T follicular helper cell (primary cell): ENCODE data around the gene POLG.

Source experiments
- DNase-seq: peaks from one replicate; pipeline ENCODE4 v3.0.0-alpha.2; 2020; ENCODE audit warnings: low read depth

Gene POLG

DNA sequence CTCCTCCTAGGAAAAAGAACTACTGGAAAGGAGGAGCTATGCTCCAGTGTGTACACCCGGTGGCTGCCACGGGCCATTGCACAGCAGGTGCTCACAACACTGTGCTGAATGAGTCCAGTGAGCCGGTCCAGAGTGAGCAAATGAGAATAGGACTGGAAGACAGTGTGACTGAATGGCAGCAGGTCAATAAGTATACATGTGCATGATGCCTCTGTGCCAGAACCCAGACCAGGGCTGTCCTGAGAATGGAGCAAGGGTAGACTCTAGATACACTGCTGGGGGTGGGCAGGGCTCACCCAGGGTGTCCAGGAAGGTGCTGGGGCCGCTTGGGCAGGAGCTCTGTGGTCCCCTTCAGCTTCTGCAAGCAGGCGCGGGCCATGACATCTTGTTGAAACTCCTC, 8.3 kb downstream of the POLG start:
- DNase-seq = no peak

DNA sequence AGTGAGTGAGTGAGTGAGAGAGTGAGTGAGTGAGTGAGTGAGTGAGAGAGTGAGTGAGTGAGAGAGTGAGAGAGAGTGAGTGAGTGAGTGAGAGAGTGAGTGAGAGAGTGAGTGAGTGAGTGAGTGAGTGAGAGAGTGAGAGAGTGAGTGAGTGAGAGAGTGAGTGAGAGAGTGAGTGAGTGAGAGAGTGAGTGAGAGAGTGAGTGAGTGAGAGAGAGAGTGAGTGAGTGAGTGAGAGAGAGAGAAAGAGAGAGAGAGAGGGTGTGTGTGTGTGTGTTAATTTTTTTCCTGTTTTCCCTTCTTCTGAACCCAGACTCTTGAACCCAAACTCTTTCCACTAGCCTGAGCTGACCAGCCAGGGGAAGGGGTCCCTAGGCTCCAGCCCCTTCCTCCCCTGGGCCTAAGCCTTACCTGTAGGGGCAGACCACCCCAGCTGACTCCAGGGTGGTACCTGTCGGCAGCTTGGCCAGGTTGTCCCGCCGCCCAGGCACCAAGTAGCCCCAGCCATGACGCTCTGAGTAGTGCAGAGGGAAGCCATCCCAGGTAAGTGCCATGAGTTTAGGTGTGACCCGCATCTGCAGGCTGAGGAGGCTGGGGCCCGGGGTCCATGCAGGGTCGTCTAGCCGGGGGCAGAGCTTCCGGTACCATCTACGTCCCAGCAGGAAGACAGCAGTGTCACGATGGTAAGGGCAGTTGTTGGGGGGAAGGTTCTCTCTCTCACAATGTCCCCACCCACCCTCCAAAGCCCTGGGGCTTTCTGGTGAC, 9.4 kb downstream of the POLG start:
- no peak for DNase-seq

DNA sequence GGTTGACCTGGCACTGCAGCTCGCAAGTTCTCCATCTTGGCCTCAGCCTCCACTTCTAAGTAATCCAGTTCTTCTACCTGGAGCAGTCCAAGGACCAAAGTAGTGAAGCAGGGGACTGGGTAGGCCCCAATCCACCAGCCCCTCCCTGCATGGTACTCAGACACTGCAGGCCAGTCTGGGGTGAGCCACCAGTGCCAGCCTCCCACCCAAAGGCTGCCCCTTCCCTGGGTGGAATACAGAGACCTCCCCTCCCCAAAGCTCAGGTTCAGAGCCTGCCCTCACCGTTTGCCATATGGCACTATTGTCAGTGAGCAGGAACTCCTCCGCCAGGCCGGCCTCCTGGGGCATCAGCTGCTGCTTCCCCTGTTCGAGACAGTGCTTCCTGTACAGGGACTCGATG, 10.8 kb downstream of the POLG start:
- no peak for DNase-seq

DNA sequence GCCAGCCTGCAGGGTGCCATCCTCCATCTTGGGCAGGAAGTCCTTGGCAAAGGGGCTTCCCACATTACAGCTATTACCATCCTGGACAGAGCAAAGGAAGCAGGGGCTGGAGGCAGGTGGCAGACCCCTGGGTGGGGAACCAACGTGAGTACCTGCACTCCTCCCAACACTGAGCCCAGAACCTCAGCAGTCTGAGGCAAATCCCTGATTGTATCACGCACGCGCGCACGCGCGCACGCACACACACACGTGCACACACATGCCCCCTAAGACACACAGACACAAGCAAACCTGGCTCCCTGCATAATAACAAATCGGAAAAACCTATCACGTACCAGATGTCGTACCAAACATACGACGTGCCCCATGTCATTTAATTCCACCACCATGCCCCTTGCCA, 11.8 kb downstream of the POLG start:
- no peak for DNase-seq

DNA sequence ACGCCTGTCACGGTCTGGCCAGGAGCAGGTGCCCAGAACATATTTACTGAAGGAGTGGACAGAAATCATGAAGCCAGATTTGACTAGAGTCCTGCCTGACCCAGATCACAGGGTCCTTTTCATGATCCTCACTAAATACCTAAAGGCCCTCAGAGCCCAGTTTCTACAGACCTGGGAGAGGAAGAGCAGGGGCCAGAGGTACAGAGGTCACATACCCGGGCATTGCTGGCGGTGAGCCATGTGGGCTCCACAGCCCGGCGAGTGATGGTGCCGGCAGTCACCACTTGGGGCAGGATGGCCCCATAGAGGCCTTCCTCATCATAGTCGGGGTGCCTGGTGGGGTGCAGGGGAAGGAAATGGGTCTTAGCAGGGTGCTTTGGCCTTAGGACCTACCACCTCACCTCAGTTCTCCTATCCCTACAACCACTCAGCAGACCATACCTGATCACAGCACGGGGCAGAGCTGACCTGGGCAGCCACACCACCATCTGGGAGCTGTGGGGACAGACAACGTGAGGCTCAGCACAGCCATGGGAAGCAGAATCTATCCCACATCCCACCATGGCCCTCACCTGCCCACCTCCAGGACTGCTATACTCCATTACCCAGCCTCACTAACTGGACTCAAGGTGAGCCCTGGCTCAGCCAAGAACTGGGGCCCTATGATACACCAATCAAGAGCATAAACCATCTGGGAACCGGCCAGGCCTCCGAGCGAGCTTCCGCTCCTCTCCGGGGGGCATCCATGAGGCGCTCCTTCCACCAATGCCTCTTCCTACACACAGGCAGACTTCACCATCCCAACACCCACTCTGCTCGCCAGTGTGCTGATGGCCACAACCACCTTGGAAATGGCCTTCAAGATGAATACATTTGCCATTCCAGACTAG, 12.9 kb downstream of the POLG start:
- DNase-seq = no peak

DNA sequence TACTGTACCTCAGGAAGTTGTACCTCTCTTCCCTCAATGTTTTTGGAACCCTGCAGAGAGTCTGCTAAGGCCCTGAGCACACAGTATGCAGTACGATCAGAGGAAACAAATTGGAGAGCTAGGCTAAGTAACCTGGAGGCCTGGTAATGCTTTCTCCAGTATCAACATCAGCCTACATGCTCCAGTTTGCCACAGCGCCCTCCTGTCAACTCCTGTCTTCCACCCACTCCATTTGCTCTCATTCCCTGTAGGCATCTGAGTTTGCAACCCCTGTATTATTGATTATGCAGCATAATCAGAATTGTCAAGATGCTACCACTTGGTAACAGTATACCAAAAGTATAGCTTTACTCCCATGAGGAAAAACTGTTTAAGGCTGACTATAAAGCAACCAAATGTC, 14.4 kb downstream of the POLG start:
- no peak for DNase-seq

DNA sequence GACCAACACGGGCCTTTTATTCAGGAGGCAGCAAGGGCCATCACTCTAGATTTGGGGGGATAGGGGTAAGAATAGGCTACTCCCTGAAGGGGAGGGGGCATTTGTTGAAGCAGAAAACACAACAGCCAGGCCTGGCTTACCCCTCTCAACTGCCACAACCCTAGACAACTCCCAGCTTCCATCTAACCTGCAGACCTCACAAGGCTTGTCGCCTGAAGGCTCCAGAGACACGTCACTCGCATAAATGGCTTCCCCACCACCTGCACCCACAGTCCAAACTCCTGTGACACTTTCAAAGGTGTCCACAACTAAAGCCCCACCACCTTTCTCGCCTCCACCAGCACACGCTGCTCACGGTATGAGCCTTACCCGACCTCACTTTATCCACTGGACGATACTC, 14.9 kb downstream of the POLG start:
- DNase-seq = no peak

DNA sequence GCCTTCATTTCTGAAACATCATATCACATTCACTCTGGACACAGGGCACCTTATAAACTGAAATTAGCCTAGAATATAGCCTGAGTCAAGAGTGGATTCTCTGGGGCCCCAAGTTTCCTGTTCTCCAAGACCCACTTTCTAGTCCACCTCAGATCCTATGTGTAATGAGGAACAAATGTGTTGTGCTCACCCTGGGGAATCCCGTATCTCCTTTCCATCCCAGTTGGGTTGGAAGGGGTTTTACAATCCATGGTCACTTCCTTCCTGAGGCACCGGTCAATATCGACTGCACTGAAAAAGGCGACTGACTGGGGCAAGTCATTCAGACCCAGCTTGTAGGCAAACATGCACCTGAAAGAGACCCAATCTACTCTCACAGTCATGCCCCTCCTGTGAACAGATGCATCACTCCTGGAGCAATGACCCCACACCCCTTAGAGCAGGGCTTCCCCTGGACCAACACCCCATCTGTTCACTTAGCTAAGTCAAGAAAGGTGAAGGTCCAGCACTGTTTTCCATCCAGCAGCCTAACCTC, 17.4 kb downstream of the POLG start:
- DNase-seq = no peak

DNA sequence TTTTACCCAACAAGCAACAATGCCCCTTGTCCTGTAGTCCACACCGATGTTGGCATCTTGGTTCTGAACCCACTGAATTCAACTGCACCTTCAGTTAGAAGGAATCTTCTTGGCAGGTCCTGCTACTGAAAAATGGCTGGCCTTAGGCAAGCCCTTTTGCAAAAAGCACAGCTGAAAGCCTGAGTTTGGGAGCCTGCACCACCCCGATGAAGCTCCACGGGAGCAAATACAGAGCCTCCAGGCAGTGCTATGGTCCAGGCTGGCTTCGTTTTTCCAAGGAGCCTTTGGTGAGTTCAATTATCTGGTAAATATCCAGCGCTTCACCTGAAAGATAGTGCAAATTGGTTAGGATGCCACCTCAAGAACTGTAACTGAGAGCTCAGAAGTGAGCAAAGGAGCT, 18.1 kb downstream of the POLG start:
- DNase-seq = no peak

DNA sequence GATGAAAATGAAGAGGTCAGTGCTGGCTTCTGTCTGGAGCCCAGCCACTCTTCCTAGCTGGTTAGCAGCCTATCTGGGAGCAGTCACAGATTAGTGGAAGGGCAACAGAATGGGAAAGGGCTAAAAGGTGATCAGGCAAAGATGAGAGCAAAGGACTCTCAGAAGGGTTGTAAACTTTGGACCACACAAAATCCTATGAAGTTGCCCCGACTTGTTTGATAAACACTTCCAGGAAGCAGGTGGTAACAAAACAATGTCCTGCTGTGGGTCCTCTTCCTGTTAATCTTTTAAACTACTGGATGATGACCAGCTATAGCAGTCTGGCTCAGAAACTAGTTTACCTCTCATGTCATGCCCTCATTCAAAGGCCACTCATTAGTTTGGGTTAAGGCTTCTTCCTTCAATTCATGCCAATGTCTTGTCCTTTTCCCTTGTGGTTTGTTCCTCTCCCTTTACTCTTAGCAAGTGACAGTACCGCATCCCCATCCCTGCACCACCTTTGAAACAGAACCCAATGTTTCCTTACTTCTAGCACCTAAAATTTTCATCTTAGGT, 19.2 kb downstream of the POLG start:
- no peak for DNase-seq

DNA sequence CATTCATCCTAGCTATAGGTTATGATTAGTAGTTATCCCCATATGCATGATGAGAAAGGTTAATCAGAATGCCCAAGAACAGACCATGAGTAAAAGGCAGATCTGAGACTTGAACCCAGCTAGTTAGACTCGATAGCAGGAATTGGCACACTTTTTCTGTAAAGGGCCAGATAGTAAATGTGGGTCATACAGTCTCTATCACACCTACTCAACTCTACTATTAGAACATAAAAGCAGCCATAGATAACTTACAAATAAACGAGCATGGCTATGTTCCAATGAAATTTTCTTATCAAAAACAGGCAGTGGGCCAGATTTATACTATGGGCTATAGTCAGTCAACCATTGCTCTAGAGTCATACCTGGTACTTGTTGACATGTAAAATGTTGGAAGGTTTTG, 24.6 kb downstream of the POLG start:
- no peak for DNase-seq

DNA sequence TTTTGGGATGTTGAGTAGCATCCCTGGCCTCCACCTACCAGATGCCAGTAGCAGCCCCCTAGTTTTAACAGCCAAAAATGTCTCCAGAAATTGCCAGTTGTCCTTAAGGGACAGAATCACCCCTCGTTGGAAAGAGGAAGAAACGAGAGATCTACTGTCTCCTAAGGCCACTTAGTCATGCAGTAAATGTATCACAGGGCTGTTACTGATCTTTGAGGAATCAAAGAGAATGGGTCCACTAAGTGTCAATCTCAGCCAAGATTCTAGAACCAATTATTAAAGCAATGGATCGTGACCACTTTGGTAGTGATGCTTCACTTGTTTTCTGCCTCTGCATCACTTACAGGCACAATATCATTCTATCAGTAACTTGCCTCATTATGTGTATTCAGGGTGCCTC, 26.4 kb downstream of the POLG start:
- no peak for DNase-seq

DNA sequence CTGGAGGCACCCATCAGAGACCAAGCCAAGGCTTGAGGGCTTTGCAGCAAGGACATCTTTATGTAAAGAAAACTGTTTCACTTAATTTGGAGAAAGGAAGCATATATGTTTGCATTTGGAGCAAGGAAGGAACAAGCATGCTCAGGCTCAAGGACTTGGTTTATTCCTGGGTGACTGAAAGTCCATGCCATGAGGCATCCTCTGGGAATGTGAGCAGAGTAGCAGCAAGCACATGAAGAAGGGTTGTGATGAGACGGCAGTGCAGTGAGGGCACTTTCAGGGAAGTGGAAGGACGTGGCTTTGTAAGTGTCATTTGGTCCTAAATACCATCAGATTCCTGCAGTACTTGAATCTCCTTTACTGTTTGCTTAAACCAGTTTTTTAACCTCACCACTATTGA, 26.8 kb downstream of the POLG start:
- DNase-seq = no peak

DNA sequence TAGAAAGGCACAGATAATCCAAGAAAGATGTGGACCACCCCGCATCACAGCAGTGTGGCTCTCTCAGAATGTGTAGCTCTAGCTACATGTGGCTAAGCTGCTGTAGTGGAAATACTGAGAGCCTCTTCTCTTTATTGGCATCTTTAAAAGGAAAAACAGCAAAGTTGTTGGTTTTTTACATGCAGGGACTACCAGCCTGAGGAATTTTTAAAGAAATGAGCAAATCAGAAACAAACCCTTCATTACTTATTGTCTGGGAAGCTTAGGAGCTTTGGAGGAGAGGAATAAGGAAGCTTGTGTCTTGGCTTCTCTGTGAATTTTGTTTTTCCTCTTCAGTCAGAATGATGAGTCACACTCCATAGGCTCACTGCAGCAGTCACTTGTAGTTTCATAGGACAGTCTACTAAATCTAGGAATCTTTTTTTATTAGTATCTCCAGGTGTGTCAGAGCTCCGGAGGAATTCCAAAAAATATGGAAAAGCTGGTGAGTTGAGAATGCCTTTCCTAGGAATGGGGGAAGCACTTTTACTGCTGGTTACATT, 27.5 kb downstream of the POLG start:
- DNase-seq = no peak

DNA sequence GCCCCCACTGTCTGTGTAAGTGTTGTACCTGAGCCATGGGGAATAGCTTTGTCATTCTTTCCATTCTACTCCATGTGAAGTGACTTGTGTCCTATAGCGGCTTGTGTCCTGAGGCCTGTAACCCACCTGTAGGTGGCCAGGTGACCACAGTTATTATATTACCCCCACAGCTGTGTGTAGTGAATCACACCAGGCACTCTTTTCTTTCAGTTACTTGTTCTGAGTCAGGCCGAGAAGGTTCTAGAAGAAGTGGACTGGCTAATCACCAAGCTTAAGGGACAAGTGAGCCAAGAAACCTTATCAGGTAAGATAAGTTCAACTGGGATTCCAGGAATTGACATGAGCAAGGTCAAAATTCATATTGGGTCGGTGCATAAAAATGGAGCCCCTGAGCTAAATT, 29.2 kb downstream of the POLG start:
- no peak for DNase-seq

DNA sequence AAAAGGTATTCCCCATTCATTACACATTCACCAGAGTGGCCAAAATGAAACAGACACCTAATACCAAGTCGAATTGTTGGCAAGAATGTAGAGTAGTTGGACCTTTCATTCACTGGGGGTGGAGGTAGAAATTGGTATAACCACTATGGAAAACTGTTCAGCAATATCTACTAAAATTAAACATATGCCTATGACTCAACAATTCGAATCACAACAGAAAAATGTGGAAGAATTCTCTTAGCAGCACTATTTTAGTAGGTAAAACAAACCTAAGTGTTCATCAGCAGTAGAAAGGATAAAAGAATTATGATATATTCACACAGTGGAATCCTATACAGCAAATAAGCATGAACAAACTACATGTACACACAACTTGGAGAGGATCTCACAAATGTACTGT, 30.6 kb downstream of the POLG start:
- DNase-seq = no peak

DNA sequence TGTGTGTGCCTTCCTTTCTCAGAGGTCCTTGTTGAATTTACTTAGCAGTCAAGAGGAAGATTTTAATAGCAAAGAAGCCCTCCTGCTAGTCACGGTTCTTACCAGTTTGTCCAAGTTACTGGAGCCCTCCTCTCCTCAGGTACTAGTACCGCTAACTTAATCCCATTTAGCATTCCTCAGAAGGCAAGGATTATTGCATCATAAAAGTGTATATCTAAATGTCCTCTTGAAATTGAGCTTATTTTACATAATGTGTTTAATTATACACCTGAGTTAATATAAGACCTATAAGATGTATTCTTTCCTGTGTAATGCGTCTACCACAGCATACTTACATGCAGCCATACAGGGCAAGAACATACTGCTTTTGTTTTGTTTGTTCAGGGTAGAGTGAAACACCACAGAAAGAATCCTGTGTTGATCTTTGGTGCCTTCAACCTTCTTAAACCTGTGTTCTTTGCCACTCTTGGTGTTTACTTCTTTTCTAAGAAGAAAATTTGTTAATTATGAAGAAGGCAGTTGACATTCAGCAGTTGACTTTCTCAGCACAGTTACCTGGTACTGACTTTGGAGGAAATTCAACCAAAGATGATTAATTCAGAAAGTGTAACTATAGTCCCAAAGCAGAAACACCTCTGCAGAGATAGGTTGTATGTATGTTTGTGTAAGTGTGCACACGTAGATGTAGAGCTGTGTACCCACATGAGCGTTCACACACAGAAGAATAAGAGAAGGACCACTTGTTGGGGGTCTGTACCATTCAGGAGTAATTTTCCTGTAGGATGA, 33.1 kb downstream of the POLG start:
- no peak for DNase-seq

DNA sequence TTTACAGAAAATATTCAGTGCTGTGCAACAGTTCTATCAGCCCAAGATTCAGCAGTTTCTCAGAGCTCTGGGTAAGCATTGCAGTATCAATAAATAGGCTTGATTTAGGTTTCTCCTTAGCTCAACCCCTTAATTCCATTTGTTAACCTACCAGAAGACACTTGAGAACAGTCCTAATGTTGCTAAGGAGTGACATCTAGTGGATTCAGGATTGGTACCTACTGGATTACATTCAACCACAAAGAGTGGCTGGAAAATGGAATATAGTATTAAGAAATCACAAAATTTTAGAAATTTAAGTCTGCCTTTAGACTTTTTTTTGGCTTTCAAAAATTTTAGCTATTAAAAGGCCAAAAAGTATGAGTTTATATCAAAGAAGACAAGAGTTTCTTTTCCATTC, 34.7 kb downstream of the POLG start:
- DNase-seq = no peak

DNA sequence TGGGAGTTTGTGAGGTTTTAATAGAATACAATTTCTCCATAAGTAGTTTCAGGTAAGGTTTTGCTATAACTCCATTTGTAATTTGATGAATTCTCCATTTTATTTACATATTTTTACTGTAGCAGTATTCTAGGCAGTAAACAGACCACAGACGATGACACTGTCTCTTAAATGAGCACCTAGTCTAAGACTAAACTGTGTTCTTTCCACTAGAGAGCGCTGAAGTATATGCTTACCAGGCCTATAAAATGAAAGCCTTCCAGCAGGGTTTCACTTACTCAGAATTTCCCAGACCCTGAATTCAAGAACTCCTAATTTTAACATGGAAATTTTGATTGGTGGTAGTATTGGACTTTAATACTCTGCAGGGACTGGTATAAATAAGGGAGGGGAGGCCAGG, 41.6 kb downstream of the POLG start:
- no peak for DNase-seq

DNA sequence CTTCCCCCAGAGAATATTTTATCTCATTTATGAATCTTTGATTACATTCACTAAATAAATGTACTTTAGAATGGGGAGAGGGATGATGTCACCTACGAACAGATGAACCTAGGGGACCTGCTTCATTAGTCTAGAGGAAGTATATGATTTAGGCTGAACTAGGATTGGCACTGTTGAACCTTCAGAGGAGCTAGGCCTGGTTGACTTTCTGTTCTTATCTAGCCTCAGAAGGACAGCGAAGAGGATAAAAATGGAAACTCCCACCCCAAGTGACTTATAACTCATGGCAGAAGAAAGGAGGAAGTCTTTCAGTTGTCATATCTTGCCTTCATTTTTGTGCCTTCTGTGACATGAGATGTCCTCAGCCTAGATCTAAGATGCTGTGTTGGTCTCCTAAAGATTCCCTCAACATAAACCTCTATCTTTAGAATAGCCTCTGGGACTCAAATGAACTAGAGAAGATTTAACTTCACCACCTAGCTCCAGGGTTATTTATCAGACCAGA, 42.6 kb downstream of the POLG start:
- DNase-seq = no peak

DNA sequence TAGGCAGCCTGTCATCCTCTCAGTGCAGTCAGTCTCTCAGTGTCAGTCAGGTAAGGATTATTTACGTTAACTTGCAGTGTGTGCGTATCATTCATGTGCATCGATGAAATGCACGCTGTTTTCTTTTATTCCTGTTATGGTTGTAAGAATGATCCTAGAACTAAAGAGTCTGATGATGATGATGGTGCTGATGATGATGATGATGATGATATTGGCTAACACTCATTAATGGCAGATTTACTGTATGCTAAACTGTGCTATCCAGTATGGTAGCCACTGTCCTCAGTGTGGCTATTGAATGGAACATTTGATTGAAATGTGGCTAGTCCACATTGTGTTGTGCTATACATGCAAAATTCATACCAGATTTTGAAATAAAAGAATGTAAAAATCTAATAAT, 51.4 kb downstream of the POLG start:
- DNase-seq = no peak

DNA sequence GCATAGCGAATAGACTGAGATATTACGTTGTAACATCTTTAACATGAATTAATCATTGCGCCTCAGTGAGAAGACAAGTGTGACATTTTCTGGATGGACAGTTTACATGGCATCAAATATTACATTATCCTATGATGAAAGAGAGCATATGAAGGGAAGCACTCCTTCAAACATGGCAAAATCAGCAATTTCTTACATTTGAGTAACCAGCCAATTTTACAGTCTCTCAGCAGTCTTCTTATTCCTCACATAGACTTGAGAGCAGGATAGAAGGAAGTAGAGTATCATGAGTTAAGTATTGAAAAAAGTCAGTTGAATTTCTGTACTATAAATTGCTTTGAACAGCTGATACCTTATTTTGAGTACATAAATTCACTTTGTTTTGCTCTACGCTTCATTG, 52.0 kb downstream of the POLG start:
- DNase-seq = no peak
